Measurements from ENCODE around the gene MTUS2. TPM values are rescaled to one million over a fixed set of nuclear protein-coding genes. Genes with fewer than 3 reads are reported as not detected.

MTUS2 gene
- total and polyA plus RNA-seq, 2 donors (not counting 3 experiments of a cell fraction or from before 2014, with no cell fraction given), result not detected

- Histone ChIP-seq H3K9me3 (replicated peaks; ENCODE audit: control insufficient read depth, insufficient read depth, low read length) (no peaks in the 10 kb centered on the region), H4K20me1 (replicated peaks; ENCODE audit: control insufficient read depth, extremely low read depth, insufficient read depth, low read length) (no peaks in the 10 kb centered on the region), H3K9me1 (replicated peaks; ENCODE audit: control insufficient read depth, extremely low read depth, insufficient read depth, low read length) (no peaks in the 10 kb centered on the region), H3K27ac (ENCODE audit: insufficient read depth, low read depth, low read length) (no peak overlapping the region), H3K27me3 (ENCODE audit: control insufficient read depth in 2 of 2, insufficient read depth in 2 of 2, low read length in 2 of 2) (peaks cover 0 to 5% of the 10 kb centered on the region in 2 experiments), H3K79me2 (ENCODE audit: control insufficient read depth, insufficient read depth, low read length) (no peaks in the 10 kb centered on the region), H3K4me1 (ENCODE audit: control insufficient read depth, extremely low read depth, insufficient read depth, low read length) (no peaks in the 10 kb centered on the region), H2AFZ (ENCODE audit: low read depth, low read length) (no peak overlapping the region), H3K4me3 (replicated peaks in 1 of 3; ENCODE audit: insufficient read depth in 1 of 3, low read depth in 1 of 3, low read length in 3 of 3) (no peak overlapping the region), H3K36me3 (ENCODE audit: control insufficient read depth in 2 of 2, extremely low read depth in 1 of 2, insufficient read depth in 2 of 2, low read length in 2 of 2) (no peaks in the 10 kb centered on the region), H3K9ac (replicated peaks; ENCODE audit: extremely low read depth, insufficient read depth, low read length) (no peak overlapping the region), H3K4me2 (ENCODE audit: insufficient read depth, low read length) (no peak overlapping the region)
- ChIA-PET CTCF (no interaction called here), POLR2A (no interaction called here)
- dilution Hi-C loops (cut with MboI; ENCODE audit: extremely low pct_ligation_motif_present, low sequenced_read_pairs) (no loop called here), intact Hi-C loops (cut with micrococcal nuclease) (loop anchor here (1.0 kb wide), 1 partner anchor 558 kb away; no protein-coding TSS in a partner anchor)
- TF ChIP-seq MAX (IDR thresholded peaks at IDR 0.05; ENCODE audit: insufficient read depth, insufficient read length) (no peak), CTCF (IDR thresholded peaks at IDR 0.05; ENCODE audit: extremely low read depth in 1 of 2, insufficient read depth in 1 of 2, low read depth in 1 of 2, low read length in 2 of 2) (peak; percentile 44 to 47)
- FAIRE-seq (peak; percentile 28), DNase-seq (ENCODE audit: low read depth, low spot score) (no peak)
- no TSS peak for BruUV-seq (replicated peaks)
These were observed 14.8 kb upstream of the MTUS2 start for GRCh38 chr13:28805193-28805819.

GRCh38 chr13:28817204-28817603 lies 2.9 kb upstream of the MTUS2 start:
- FAIRE-seq (no peak), DNase-seq (ENCODE audit: low read depth, low spot score) (no peak)
- H3K9ac ChIP-seq (replicated peaks; ENCODE audit: extremely low read depth, insufficient read depth, low read length), result no peak overlapping the region
- no peaks in the 10 kb centered on the region for H3K36me3 ChIP-seq (ENCODE audit: control insufficient read depth in 2 of 2, extremely low read depth in 1 of 2, insufficient read depth in 2 of 2, low read length in 2 of 2)
- no peaks in the 10 kb centered on the region for H3K9me3 ChIP-seq (replicated peaks; ENCODE audit: control insufficient read depth, insufficient read depth, low read length)
- BruUV-seq (replicated peaks), result no TSS peak
- H3K27ac ChIP-seq (ENCODE audit: insufficient read depth, low read depth, low read length), result no peak overlapping the region
- H3K4me1 ChIP-seq (ENCODE audit: control insufficient read depth, extremely low read depth, insufficient read depth, low read length), result peaks cover 10% of the 10 kb centered on the region
- H2AFZ ChIP-seq (ENCODE audit: low read depth, low read length), result no peak overlapping the region
- no peaks in the 10 kb centered on the region for H3K9me1 ChIP-seq (replicated peaks; ENCODE audit: control insufficient read depth, extremely low read depth, insufficient read depth, low read length)
- dilution Hi-C loops (cut with MboI; ENCODE audit: extremely low pct_ligation_motif_present, low sequenced_read_pairs), result no loop called here
- ChIA-PET POLR2A (no interaction called here), CTCF (interaction anchor here (0.6 to 1.6 kb wide), 3 partner anchors 10 to 758 kb away, joined by 3 read pairs; no protein-coding TSS in a partner anchor)
- intact Hi-C loops (cut with micrococcal nuclease), result no loop called here
- no peaks in the 10 kb centered on the region for H4K20me1 ChIP-seq (replicated peaks; ENCODE audit: control insufficient read depth, extremely low read depth, insufficient read depth, low read length)
- no peak overlapping the region for H3K4me2 ChIP-seq (ENCODE audit: insufficient read depth, low read length)
- H3K4me3 ChIP-seq (replicated peaks in 1 of 3; ENCODE audit: insufficient read depth in 1 of 3, low read depth in 1 of 3, low read length in 3 of 3), result no peak overlapping the region
- no peak for TF ChIP-seq GATA2 (IDR thresholded peaks at IDR 0.05; ENCODE audit: insufficient read depth, insufficient read length, low read depth, low read length)
- TF ChIP-seq MYC (IDR thresholded peaks at IDR 0.05; ENCODE audit: low read depth, low read length), result no peak
- TF ChIP-seq POLR2A (IDR thresholded peaks at IDR 0.05; ENCODE audit: low read depth, low read length), result no peak
- no peak for TF ChIP-seq JUN (IDR thresholded peaks at IDR 0.05; ENCODE audit: borderline replicate concordance, insufficient read depth, insufficient read length, low read depth)
- no peak for TF ChIP-seq EZH2 (IDR thresholded peaks at IDR 0.05; ENCODE audit: borderline replicate concordance, low read depth, low read length, severe bottlenecking)
- TF ChIP-seq FOS (IDR thresholded peaks at IDR 0.05; ENCODE audit: borderline replicate concordance, insufficient read depth, low read length), result no peak
- TF ChIP-seq POLR2AphosphoS5 (IDR thresholded peaks at IDR 0.05; ENCODE audit: insufficient read depth, low read depth, low read length), result no peak
- peak in 1 of 2 donors; percentile 5 for TF ChIP-seq CTCF (IDR thresholded peaks at IDR 0.05; ENCODE audit: extremely low read depth in 1 of 2, insufficient read depth in 1 of 2, low read depth in 1 of 2, low read length in 2 of 2)
- H3K79me2 ChIP-seq (ENCODE audit: control insufficient read depth, insufficient read depth, low read length), result no peaks in the 10 kb centered on the region
- H3K27me3 ChIP-seq (ENCODE audit: control insufficient read depth in 2 of 2, insufficient read depth in 2 of 2, low read length in 2 of 2), result peaks cover 19 to 29% of the 10 kb centered on the region in 2 experiments
